Activated T-helper 1 cell treated with anti-CD3 and anti-CD28 coated beads, Interleukin-12 subunit alpha, Interleukin-12 subunit beta, Interleukin-2, Interleukin-4 antibody, amounts not matched to agents 30 ng/mL and 10 ng/mL and 1 ng/mL, durations not matched to agents 14 hours and 24 hours and 36 hours (primary cell): ENCODE data around the gene CARD11. TPM values are rescaled to one million over a fixed set of nuclear protein-coding genes. Genes with fewer than 3 reads are reported as not detected.

Experiments used
- DNase-seq: peaks from one replicate; pipeline ENCODE4 v3.0.0; 2021; ENCODE audit warnings: low spot score
- H3K27ac Mint-ChIP-seq: one replicate; pipeline ENCODE4 v1.8.0; 2021; ENCODE audit warnings: mild to moderate bottlenecking, mixed read lengths
- H3K27me3 Mint-ChIP-seq: one replicate; pipeline ENCODE4 v1.8.0; 2022; ENCODE audit warnings: mild to moderate bottlenecking, moderate library complexity, mixed read lengths; ENCODE audit not compliant: insufficient read depth
- H3K36me3 Mint-ChIP-seq: one replicate; pipeline ENCODE4 v1.8.0; 2021; ENCODE audit warnings: low read depth, mixed read lengths
- H3K4me1 Mint-ChIP-seq: one replicate; pipeline ENCODE4 v1.8.0; 2021; ENCODE audit warnings: low read depth, mixed read lengths
- H3K4me3 Mint-ChIP-seq: one replicate; pipeline ENCODE4 v1.8.0; 2021; ENCODE audit warnings: mild to moderate bottlenecking, moderate library complexity, mixed read lengths
- H3K9me3 Mint-ChIP-seq: one replicate; pipeline ENCODE4 v1.8.0; 2021; ENCODE audit warnings: mixed read lengths
- intact Hi-C: fragments of 100-400 bp; cut with micrococcal nuclease; formaldehyde crosslinking; loops from one replicate; pipeline ENCODE4 v1.15.1; 2024
- total RNA-seq: library from RNA; stranded (reverse); gene quantifications from 2 replicates; pipeline ENCODE4 v1.2.3, GENCODE V29; 2022

CARD11 gene
- total RNA-seq, 1 donor from 2014 or later: 128 TPM

- Mint-ChIP-seq H3K9me3 (peaks cover 18% of the 10 kb centered on the region), H3K36me3 (peaks cover 69% of the 10 kb centered on the region), H3K27me3 (no peaks in the 10 kb centered on the region), H3K4me3 (no peak overlapping the region), H3K27ac (no peak overlapping the region), H3K4me1 (peaks cover 79% of the 10 kb centered on the region)
- intact Hi-C loops: loop anchor here (10.0 kb wide), 1 partner anchor 202 kb away; no protein-coding TSS in a partner anchor
- DNase-seq: no peak
Measured at GRCh38 chr7:2952316-2952715, 91.4 kb downstream of the CARD11 start.

DNA sequence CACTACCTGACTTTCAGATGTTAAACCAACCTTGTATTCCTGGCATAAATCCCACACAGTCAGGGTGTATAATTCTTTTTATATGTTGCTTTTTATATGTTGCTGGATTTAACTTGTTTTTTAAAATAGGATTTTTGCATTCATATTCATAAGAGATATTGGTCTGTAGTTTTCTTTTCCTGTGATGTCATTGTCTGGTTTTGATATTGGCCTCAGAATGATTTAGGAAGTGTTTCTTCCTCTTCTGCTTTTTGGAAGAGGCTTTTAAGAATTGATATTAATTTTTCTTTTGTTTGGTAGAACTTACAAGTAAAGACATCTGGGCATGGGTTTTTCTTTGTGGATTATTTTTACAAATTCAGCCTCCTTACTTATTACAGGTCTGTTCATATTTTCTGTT, 93.1 kb downstream of the CARD11 start:
- H3K36me3 Mint-ChIP-seq: peaks cover 74% of the 10 kb centered on the region
- H3K27ac Mint-ChIP-seq: peak overlapping the region; percentile 36
- H3K27me3 Mint-ChIP-seq: no peaks in the 10 kb centered on the region
- no peak for DNase-seq
- H3K4me3 Mint-ChIP-seq: no peak overlapping the region
- intact Hi-C loops: loop anchor here (10.0 kb wide), 1 partner anchor 204 kb away; no protein-coding TSS in a partner anchor
- H3K9me3 Mint-ChIP-seq: peaks cover 18% of the 10 kb centered on the region
- peaks cover 64% of the 10 kb centered on the region for H3K4me1 Mint-ChIP-seq

- peaks cover 18% of the 10 kb centered on the region for H3K9me3 Mint-ChIP-seq
- peaks cover 51% of the 10 kb centered on the region for H3K4me1 Mint-ChIP-seq
- no peak for DNase-seq
- no peak overlapping the region for H3K27ac Mint-ChIP-seq
- H3K36me3 Mint-ChIP-seq: peaks cover 77% of the 10 kb centered on the region
- intact Hi-C loops: no loop called here
- H3K27me3 Mint-ChIP-seq: no peaks in the 10 kb centered on the region
- H3K4me3 Mint-ChIP-seq: no peak overlapping the region
Measured at GRCh38 chr7:2948749-2949148, 94.9 kb downstream of the CARD11 start.

DNA sequence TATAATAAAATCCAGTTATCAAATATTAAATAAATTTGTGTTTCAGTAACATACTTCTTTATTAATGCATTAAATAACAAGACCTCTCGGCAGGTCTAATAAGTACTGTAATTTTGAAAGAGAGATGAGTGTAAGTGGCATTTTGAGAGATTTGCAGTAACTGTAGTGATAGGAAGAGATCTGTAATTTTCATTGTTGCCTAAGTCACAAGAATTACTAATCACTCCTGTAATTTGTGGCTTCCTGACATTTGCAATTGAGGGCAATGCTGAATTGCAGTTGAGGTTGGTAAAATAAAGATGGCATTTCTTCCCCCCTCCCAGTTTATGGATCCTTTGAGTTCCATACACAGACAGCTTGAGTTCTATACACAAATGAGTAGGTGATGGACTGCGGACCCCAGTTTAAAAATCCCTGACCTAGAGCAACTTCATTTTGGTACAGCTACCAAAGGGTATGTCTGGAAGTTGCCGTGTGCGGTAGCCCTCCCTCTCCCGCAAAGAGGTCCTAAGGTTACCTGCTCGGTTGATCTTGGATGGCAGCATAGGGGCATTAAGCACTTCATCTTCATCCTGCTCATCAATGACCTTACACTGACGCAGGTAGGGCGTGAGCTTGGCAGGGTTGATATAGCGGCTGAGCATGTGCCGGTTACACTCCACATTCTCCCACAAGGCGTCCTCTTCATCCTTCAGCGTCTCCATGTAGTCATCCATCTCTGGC, 96.4 kb downstream of the CARD11 start:
- Mint-ChIP-seq H3K27me3 (no peaks in the 10 kb centered on the region), H3K4me3 (no peak overlapping the region), H3K27ac (no peak overlapping the region), H3K9me3 (peaks cover 18% of the 10 kb centered on the region), H3K4me1 (peaks cover 45% of the 10 kb centered on the region), H3K36me3 (peaks cover 77% of the 10 kb centered on the region)
- no peak for DNase-seq
- intact Hi-C loops: no loop called here

- H3K27ac Mint-ChIP-seq: peak overlapping the region; percentile 70
- H3K9me3 Mint-ChIP-seq: peaks cover 7% of the 10 kb centered on the region
- peaks cover 75% of the 10 kb centered on the region for H3K36me3 Mint-ChIP-seq
- no peak overlapping the region for H3K4me3 Mint-ChIP-seq
- intact Hi-C loops: no loop called here
- H3K27me3 Mint-ChIP-seq: no peaks in the 10 kb centered on the region
- H3K4me1 Mint-ChIP-seq: peaks cover 27% of the 10 kb centered on the region
- no peak for DNase-seq
Measured at GRCh38 chr7:2945171-2945570, 98.5 kb downstream of the CARD11 start.

DNA sequence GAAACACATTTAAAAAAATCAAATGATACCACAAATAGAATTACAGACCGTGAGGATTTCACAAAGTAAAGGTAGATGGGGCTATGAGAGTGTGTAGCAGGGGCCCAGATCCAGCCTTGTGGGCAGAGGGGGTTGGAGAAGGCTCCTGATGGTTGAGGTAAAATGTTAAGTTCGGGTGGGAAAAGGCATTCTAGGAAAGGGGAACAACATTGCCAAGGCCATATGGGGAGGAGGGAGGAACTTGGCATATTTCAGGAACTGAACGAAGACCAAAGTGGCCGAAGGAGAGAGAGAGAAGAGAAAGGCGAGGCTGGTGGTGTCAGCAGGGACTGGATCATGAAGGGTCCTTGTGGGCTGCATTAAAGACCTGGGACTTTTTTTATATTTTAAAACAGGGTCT, 98.9 kb downstream of the CARD11 start:
- Mint-ChIP-seq H3K27ac (no peak overlapping the region), H3K9me3 (peaks cover 3% of the 10 kb centered on the region), H3K27me3 (no peaks in the 10 kb centered on the region), H3K4me3 (no peak overlapping the region), H3K4me1 (peaks cover 26% of the 10 kb centered on the region), H3K36me3 (peaks cover 74% of the 10 kb centered on the region)
- no peak for DNase-seq
- intact Hi-C loops: no loop called here

GRCh38 chr7:2943851-2944601, 99.6 kb downstream of the CARD11 start:
- no peak for DNase-seq
- Mint-ChIP-seq H3K4me1 (peaks cover 26% of the 10 kb centered on the region), H3K27me3 (no peaks in the 10 kb centered on the region), H3K9me3 (no peaks in the 10 kb centered on the region), H3K36me3 (peaks cover 74% of the 10 kb centered on the region), H3K4me3 (no peak overlapping the region), H3K27ac (peak overlapping the region; percentile 42)
- intact Hi-C loops: no loop called here

DNA sequence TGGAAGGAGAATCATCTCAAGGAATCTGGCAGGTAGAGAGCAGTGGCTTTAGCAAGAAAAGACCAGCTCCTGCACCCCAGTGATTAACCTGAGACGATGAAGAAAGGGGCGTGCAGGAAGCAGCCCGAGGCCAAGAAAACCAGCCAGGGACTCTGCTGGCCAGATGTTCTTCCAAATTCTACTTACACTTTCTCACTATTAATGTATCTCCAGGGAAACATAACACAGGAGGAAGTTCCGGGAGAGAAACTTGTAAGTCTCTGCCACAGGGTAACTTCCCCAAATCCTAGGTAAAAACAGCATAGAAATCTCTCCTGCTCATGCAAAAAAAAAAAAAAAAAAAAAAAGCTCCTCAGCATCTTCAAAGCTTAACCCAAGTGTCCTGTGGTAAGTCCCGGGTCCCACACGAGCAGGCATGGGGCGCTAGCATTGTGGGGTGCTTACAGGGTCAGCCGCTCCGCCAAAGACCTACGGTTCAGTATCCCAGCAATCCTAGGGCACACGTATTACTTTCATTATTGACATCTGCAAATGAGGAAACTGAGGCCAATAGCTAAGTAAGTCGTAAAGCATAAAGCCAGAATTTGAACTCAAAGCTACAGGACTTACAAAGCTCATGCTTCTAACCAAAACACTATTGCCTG, 102.3 kb downstream of the CARD11 start:
- peaks cover 19% of the 10 kb centered on the region for H3K4me1 Mint-ChIP-seq
- H3K4me3 Mint-ChIP-seq: no peak overlapping the region
- no peaks in the 10 kb centered on the region for H3K27me3 Mint-ChIP-seq
- intact Hi-C loops: no loop called here
- no peak for DNase-seq
- H3K9me3 Mint-ChIP-seq: no peaks in the 10 kb centered on the region
- peaks cover 71% of the 10 kb centered on the region for H3K36me3 Mint-ChIP-seq
- no peak overlapping the region for H3K27ac Mint-ChIP-seq

GRCh38 chr7:2940466-2940865, 103.2 kb downstream of the CARD11 start:
- Mint-ChIP-seq H3K9me3 (no peaks in the 10 kb centered on the region), H3K4me1 (peaks cover 19% of the 10 kb centered on the region), H3K27me3 (no peaks in the 10 kb centered on the region), H3K4me3 (no peak overlapping the region), H3K27ac (peak overlapping the region; percentile 49), H3K36me3 (peaks cover 66% of the 10 kb centered on the region)
- intact Hi-C loops: no loop called here
- DNase-seq: no peak

DNA sequence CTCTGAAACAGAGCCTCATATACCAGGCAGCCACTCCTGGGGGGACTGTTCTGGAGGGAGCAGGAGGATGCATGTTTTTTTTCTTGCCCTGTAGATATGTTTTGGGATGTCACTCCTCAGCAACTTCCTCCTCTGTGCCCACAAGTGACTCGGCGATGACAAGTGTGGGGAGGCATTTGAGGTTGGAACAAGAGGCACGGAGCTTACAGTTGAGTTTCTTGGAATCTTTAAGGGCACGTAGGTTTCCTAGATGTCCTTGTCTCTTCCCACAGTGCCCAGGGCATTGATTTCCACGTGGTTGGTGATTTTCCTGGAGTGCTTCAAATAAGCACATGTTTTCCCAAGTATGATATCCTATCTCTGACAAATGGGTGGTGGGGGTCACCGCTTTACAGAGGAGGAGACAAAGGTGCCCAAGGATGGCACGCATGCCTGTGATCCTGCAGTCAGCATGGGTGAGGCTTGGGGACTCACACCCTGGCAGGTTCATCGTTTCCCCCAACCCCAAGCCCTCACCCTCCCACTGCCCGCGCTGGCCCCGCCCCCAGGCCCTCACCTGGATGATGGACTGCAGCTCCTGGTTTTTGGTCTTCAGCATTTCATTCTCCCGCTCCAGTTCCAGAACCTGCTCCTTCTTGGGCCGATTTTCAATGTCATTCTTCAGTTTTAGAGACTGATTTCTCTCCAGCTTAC, 104.3 kb downstream of the CARD11 start:
- Mint-ChIP-seq H3K27me3 (no peaks in the 10 kb centered on the region), H3K4me3 (no peak overlapping the region), H3K9me3 (no peaks in the 10 kb centered on the region), H3K36me3 (peaks cover 65% of the 10 kb centered on the region), H3K27ac (peak overlapping the region; percentile 59), H3K4me1 (peaks cover 14% of the 10 kb centered on the region)
- intact Hi-C loops: no loop called here
- DNase-seq: no peak

- H3K4me1 Mint-ChIP-seq: peaks cover 20% of the 10 kb centered on the region
- peaks cover 64% of the 10 kb centered on the region for H3K36me3 Mint-ChIP-seq
- H3K9me3 Mint-ChIP-seq: no peaks in the 10 kb centered on the region
- intact Hi-C loops: no loop called here
- H3K4me3 Mint-ChIP-seq: no peak overlapping the region
- no peaks in the 10 kb centered on the region for H3K27me3 Mint-ChIP-seq
- DNase-seq: no peak
- peak overlapping the region; percentile 52 for H3K27ac Mint-ChIP-seq
Measured at GRCh38 chr7:2938514-2939192, 105.0 kb downstream of the CARD11 start.
